ENCODE data around the gene CLEC4G.
A peak's percentile ranks its signal among the peaks of the same experiment; 100 is the strongest.

DNA sequence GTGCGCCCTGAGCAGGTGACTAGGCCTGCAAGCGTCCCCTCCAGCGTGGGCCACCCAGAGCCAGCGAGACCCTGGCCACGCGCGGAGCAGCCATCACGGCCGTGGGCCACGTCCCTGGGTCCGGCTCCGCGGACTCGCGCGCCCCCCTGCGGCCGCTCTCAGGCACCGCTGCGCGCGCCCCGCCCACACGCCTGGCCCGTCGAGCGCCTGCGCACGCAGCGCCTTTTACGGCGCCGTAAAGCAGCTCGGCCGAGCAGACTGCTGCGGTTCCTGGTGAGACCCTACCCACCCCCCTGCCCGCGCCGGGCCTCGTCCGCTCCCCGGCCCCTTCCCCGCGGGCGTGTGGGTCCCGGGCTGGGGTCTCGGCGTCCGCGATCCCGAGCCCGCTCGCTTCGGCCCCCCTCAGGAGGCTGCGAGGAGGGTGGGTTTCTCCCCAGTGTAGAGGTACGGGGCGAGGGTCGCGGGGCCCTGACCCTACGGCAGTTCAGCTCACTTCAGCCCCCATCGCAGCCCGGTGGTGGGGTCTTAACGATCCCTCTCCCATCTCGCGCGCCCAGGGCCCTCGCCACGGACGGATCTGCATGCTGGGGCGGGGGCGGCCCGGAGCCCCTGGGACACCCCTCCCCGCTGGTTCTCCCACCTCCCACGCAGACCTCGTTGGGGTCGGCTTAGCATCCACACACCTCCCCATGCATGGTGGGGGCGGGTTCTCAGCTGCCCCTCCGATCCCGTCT lies 51.1 kb downstream of the CLEC4G start, which contains the start of gene TRAPPC5:
- TF ChIP-seq POLR2AphosphoS5 (IDR thresholded peaks at IDR 0.05): peak; percentile 79
- peak; percentile 78 for TF ChIP-seq POLR2A (IDR thresholded peaks at IDR 0.05)
- TF ChIP-seq, protein P1, sequence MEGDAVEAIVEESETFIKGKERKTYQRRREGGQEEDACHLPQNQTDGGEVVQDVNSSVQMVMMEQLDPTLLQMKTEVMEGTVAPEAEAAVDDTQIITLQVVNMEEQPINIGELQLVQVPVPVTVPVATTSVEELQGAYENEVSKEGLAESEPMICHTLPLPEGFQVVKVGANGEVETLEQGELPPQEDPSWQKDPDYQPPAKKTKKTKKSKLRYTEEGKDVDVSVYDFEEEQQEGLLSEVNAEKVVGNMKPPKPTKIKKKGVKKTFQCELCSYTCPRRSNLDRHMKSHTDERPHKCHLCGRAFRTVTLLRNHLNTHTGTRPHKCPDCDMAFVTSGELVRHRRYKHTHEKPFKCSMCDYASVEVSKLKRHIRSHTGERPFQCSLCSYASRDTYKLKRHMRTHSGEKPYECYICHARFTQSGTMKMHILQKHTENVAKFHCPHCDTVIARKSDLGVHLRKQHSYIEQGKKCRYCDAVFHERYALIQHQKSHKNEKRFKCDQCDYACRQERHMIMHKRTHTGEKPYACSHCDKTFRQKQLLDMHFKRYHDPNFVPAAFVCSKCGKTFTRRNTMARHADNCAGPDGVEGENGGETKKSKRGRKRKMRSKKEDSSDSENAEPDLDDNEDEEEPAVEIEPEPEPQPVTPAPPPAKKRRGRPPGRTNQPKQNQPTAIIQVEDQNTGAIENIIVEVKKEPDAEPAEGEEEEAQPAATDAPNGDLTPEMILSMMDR (IDR thresholded peaks at IDR 0.05): peak; percentile 93 to 100 (median 98)
